Left lobe of liver (tissue), 2 donors: ENCODE results near the gene KPNA4. TPM values are rescaled to one million over a fixed set of nuclear protein-coding genes. Genes with fewer than 3 reads are reported as not detected.
"Not testable (repeated sequence)": the region's sequence is repeated elsewhere in the genome, so short reads cannot be mapped to it uniquely, and the experiment has no call there.

Experiments used
- ATAC-seq: fragments of 200-7000 bp; cut with Tn5 transposase; one replicate; pipeline ENCODE4 v1.9.1; 2020; ENCODE audit warnings: mild to moderate bottlenecking, moderate library complexity
- DNase-seq: peaks from one replicate; pipeline ENCODE4 v3.0.0-alpha.2; 2020; ENCODE audit warnings: low spot score
- total RNA-seq: library from RNA; stranded (reverse); gene quantifications from one replicate; pipeline ENCODE4 v1.2.1, GENCODE V29; 2021
- donor health status: DM: no; HTN: no; CAD: no; lungs with moderate emphysema.
- donor health status: DM: no; HTN: yes; CAD: no.

KPNA4 gene
- total RNA-seq, 1 donor from 2014 or later, result 17.0 TPM

DNA sequence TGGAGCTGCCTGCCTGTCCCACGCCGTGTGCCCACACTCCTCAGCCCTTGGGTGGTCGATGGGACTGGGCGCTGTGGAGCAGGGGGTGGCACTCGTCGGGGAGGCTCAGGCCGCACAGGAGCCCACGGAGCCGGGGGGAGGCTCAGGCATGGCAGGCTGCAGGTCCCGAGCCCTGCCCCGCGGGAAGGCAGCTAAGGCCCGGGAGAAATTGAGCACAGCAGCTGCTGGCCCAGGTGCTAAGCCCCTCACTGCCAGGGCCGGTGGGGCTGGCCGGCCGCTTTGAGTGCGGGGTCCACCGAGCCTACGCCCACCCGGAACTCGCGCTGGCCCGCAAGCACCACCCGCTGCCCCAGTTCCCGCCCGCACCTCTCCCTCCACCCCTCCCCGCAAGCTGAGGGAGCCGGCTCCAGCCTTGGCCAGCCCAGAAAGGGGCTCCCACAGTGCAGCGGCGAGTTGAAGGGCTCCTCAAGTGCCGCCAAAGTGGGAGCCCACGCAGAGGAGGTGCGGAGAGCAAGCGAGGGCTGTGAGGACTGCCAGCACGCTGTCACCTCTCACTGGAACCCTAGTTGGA, 8.7 kb upstream of the KPNA4 start:
- DNase-seq, ATAC-seq: not testable (repeated sequence)

DNA sequence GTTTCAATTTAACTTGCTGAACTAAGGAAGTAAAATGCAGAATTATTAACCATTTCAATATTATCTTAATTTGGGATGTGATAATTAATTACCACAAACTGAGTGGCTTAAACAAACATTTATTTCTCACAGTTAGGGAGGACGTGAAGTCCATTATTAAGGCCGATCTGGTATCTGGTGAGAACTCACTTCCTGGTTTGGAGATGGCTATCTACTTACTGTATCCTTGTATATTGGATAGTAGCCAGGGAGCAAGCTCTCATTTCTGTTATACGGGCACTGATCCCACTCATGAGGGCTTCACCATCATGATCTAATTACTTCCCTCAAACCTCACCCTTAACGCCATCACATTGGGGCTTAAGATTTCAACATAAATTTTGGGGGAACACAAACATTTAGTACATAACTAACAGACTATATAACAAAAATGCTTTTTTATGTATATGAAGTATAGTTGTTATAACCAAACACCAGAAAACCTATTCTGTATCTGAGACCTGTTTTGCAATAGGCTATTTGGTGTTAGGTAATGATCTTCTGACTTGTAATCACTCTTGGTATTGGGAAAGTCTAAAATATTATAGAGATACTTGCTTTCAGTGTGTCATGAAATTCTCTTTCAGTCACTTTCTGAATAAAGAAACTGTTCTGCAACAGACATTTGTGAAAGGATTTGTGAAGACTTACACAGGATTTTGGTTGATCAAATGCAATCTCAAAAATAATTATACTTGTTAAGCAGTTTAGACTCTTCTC, 4.7 kb upstream of the KPNA4 start:
- DNase-seq (no peak), ATAC-seq (no peak)

- DNase-seq (no peak), ATAC-seq (no peak)
Measured at GRCh38 chr3:160568989-160569388, 3.6 kb upstream of the KPNA4 start.

DNA sequence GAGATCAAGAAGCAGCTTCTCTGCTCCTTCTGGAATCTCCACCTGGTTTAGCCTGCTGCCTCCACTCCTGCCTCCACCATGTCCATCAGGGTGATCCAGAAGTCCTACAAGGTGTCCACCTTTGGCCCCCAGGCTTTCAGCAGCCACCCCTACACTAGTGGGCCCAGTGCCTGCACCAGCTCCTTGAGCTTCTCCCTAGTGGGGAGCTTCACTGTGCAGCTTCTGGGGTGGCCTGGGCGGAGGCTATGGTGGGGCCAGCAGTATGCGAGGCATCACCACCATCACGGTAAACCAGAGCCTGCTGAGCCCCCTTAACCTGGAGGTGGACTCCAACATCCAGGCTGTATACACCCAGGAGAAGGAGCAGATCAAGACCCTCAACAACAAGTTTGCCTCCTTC, 2.4 kb upstream of the KPNA4 start:
- DNase-seq (no peak), ATAC-seq (no peak)

GRCh38 chr3:160566499-160566898, 1.1 kb upstream of the KPNA4 start:
- ATAC-seq, result no peak
- no peak for DNase-seq

DNA sequence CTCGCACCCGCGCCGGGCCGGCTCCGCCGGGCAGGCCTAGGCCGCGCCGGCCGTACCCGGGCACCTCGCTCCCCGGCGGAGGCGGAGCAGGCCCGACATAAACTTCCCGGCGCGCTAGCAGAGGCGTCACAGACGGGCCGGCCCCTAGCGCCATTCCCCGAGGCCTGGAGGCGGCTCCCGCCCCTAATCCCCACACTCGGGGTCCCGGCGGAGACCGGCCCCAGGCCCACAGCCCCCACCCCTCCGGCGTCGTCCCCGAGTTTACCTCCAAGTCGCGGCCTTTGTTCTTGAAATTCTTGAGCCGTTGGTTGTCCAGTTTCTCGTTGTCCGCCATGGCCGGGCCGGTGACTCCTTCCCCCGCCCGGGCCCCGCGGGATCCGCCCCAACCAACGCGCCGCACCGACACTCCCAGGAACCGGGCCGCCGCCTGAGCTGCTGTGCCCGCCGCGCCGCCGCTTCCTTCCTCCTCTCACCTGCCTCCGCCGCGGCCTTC, 376 bp downstream of the KPNA4 start:
- ATAC-seq (peak; percentile 74), DNase-seq (peak; percentile 79)

DNA sequence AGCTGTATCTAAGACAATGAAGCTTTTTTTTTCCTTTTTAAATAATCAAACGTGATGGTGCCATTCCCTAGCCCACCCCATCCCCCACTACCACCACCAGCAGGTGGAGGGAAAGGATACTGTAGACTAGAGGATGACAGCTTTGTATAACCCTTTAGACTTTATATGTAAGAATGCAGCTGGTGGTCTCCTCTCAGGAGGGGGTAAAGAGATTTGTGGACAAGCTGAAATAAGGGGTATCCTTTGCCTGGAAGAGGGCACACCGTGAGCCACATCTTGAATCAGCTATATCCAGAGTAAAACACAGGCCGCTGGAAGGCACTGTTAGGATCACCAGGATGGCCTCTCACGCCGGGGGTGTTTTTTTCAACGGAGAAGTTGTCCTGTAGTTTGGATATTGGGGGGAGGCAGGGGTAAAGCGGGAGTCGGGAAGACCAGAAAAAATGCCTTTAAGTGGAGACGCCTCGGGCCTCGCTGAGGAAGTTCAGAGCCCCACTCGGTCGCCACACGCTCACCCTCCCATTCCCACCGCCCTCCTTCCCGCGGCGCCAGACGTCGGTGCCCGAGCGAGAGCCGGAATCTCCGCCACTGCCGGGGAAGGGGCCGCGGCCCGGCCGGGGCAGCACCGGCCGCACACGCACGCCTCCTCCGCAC, 986 bp downstream of the KPNA4 start:
- ATAC-seq (no peak), DNase-seq (no peak)

DNA sequence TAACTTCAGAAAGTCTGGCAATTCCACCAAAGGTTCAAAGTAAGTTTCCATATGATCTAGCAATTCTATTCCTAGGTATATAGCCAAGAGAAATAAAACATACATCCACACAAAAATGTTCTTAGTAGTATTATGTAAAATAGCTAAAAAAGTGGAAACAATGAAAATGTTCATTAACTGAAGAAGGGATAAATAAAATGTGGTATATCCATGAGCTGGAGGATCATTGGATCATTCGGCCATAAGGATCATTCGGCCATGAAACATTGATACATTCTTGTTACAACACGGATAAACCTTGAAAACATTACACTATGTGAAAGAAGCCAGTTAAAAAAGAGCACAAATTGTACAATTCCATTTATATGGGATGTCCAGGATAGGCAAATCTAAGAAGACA, 2.4 kb downstream of the KPNA4 start:
- ATAC-seq, result no peak
- DNase-seq, result no peak

DNA sequence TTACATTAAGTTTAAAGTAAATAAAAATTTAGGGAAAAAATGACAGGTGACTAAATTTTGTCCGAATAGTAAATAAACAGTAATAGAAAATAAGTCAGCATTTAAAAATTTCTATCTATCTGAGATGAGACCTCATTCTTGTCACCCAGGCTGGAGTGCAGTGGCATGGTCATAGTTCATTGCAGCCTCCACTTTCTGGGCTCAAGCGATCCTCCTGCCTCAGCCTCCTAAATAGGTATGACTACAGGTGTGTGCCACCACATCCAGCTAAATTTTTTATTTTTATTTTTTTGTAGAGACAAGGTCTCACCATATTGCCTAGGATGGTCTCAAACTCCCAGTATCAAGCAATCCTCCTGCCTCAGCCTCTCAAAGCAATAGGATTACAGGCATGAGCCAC, 7.8 kb downstream of the KPNA4 start:
- DNase-seq (no peak), ATAC-seq (no peak)

DNA sequence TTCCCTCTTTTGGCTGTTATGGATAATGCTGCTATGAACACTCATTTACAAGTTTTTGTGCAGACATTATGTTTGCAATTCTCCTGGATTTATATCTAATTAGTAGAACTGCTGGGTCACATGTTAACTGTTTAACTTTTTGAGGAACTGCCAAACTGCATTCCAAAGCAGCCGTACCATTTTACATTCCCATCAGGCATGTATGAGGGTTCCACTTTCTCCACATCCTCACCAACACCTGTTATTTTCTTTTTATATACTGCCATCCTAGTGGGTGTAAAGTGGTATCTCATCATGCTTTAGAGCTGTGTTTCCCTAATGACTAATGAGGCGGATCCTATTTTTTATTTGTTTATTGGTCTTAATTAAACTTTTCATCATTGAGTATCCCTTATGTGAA, 9.2 kb downstream of the KPNA4 start:
- no peak for DNase-seq
- ATAC-seq, result no peak

- DNase-seq (no peak), ATAC-seq (no peak)
Measured at GRCh38 chr3:160554980-160555379, 10.4 kb downstream of the KPNA4 start.

DNA sequence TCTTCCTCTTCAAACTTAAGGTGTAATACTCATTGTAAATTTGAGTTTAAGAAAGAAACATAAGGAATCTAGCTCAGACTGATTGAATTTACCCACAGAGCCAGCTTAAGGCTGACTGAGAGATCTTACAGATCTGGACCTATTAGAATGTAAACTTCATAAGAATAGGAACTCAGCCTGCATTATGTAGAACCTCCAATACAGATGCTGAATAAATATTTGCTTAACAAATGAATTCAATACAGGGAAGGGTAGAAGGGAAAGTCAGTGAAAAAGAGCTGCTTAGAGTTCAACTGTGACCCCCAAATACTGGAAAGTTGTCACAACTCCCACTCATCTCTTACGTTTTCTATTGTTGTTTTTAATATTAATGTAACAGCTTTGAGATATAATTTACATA, 11.5 kb downstream of the KPNA4 start:
- ATAC-seq, result no peak
- no peak for DNase-seq

DNA sequence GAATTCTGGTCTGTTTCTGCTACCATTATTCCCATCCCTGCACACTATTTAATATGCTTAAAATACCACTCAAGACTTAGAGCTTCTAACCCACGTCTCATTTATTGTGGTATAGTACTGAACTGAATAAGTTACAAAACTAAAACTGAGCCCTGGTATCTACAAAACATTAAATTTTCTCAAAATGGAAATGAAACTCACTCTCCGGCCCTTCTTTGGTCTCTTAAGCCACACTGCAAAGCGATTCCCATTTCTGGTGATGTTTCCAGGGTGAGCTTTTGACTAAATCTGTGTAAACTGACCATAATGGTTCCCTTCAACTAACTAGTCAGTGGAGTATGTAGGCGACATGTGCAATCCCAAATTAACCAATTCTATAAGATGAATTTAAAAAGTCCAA, 18.6 kb downstream of the KPNA4 start:
- ATAC-seq, result no peak
- DNase-seq, result no peak

DNA sequence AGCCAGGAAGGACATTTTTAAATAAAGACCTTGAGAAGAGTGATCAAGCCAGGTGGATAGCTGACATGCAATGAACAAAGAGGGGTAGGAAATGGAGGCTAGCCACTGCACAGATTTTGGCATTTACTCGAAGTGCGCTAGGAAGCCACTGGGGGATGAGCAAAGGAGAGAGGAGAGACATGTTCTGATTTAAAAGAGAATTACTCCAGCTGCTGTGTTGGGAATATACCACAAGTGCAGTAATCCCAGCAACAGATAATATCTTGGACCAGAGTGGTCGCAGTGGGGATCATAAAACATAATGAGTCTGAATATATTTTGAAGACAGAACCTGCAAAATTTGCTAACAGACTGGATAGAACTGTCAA, 19.9 kb downstream of the KPNA4 start:
- DNase-seq (no peak), ATAC-seq (no peak)

GRCh38 chr3:160544844-160545503, 20.4 kb downstream of the KPNA4 start:
- no peak for DNase-seq

DNA sequence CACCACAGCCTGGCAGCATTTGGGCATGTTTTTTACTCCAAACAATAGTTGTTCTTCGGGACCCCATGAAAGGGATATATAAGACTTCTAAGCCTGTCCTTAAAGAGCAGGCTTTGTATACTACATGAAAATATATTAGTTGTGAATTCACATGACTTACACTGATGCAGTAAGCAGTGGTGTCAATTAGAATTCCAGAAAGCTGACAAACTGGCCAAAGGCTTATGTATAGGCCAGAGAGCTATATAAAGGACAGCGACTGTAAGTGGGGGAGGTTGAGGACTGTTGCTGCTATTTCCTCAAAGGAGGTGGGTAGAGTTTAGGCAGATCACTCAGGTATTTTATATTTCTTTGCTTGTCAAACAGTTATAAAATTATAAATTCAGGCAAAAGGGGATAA, 24.8 kb downstream of the KPNA4 start:
- ATAC-seq (no peak), DNase-seq (no peak)

More at GRCh38 chr3:160544844-160545503, 20.4 kb downstream of the KPNA4 start:
- no peak for ATAC-seq

- ATAC-seq (no peak), DNase-seq (no peak)
Measured at GRCh38 chr3:160538895-160539294, 26.5 kb downstream of the KPNA4 start.

DNA sequence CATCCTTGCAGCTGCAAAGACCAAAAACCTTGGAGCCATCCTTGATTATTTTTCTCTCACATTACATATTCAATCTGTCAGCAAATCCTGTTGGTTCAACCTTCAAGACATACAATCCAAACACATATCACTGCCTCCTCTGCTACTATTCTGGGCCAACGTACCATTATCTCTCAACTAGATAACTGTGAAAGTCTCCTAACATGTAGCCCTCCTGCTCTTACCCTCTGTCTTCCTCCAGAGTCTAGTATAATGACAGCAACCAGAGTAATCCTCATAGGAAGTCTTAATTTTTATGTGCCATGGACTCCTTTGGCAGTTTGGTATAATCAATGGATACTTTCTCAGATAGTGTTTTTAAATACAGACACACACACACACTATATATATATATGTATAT, 27.6 kb downstream of the KPNA4 start:
- no peak for ATAC-seq
- DNase-seq, result no peak

DNA sequence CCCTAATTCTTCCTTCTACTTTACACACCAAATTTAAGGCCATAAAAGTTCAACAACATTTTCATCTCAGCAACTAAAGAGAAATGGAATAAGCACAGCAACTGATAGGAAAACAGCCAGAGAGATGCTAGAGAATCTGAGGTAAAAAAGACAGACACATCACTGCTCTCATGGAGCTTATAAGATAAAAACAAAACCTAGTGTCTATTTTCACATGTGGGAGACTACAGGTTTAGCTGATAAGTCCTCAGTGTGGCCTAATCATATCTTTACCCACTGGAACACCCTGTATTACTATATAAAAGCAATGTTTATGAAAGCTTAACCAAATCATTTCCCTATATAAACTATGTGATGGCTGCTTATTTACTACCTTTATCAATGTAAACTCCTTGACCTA, 33.0 kb downstream of the KPNA4 start:
- no peak for ATAC-seq
- DNase-seq, result no peak

- DNase-seq (no peak), ATAC-seq (no peak)
Measured at GRCh38 chr3:160531311-160531710, 34.1 kb downstream of the KPNA4 start.

DNA sequence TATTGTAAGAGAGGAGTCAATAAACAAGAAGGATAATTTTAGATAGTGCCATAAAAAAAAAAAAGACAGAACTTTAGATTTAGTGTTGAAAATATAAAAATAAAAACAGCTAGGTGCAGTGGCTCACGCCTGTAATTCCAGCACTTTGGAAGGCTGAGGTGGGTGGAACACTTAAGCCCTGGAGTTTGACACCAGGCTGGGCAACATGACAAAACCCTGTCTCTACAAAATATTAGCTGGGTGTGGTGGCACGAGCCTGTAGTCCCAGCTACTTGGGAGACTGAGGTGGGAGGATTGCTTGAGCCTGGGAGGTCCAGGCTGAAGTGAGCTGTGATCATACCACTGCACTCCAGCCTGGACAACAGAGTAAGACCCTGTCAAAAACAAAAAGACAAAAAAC, 49.0 kb downstream of the KPNA4 start:
- not testable (repeated sequence) for DNase-seq
- peak; percentile 51 for ATAC-seq

DNA sequence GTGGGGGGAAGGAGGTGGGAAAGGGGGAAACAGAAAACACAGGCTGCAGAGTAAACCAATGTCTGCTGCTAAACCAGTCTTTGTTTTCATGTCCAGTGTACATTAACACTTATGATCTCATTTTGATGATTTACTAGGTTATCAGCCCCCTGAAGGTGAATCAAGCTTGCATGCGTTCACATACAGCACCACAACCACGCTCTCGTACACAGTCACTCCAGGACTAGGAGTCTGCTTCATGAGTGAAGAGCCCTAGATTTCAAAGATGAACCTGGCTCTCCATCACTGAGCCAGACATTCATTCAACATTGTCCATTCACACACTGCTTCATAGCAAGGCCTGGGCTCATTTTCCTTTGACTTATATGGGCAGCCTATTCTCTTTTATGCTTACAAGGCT, 64.0 kb downstream of the KPNA4 start:
- DNase-seq (no peak), ATAC-seq (no peak)
